GM12878 (cell line): ENCODE results near the gene TNRC6B. TPM values are rescaled to one million over a fixed set of nuclear protein-coding genes. Genes with fewer than 3 reads are reported as not detected.

Experiments used
- ATAC-seq: fragments of 200-7000 bp; cut with Tn5 transposase; 3 replicates; pipeline ENCODE4 v1.9.1; 2020; ENCODE audit warnings: mild to moderate bottlenecking, moderate library complexity
- BruUV-seq: library from RNA; stranded (reverse); fragments of 400-500 nt; replicated peaks from 2 replicates; lab custom pipeline; 2021; lab: Mats Ljungman, UMichigan
- CTCF ChIA-PET: fragments of 300-600 bp; sonication (Branson Sonifier 250); formaldehyde crosslinking; extraction: SDS; loops from one replicate; lab custom pipeline; 2021; ENCODE audit warnings: inconsistent platforms; lab: Yijun Ruan, JAX
- POLR2A ChIA-PET: fragments of 350-600 bp; formaldehyde crosslinking; extraction: SDS; loops from one replicate; lab custom pipeline; 2021; ENCODE audit warnings: inconsistent platforms; lab: Charles Lee
- RAD21 ChIA-PET: fragments of 300-600 bp; sonication (Branson Sonifier 250); formaldehyde crosslinking; loops from one replicate; lab custom pipeline; 2023; ENCODE audit warnings: antibody characterized with exemption; ENCODE audit not compliant: unreplicated experiment; lab: Charles Lee
- SMC1A ChIA-PET: fragments of 300-600 bp; sonication (Branson Sonifier 250); formaldehyde crosslinking; loops from one replicate; lab custom pipeline; 2023; ENCODE audit not compliant: unreplicated experiment, uncharacterized antibody; lab: Charles Lee
- DNase-seq: peaks from one replicate; pipeline ENCODE4 v3.0.0-alpha.2; 2011; ENCODE audit warnings: low read depth, low spot score
- FAIRE-seq: peaks from 3 replicates; lab custom pipeline; 2011; peaks lifted over from hg19 to GRCh38; lab: Jason Lieb, UNC
- H2AFZ ChIP-seq: 2 replicates; pipeline ENCODE4 v1.6.0; 2011; ENCODE audit warnings: low read depth, low read length, control low read depth; ENCODE audit not compliant: control insufficient read depth
- H3K27ac ChIP-seq: 2 replicates; pipeline ENCODE4 v1.5.1; 2011; ENCODE audit warnings: control low read depth; ENCODE audit not compliant: control insufficient read depth, insufficient read depth
- H3K27me3 ChIP-seq, 2 experiments: replicated peaks in 1 of 2; 2 replicates each; pipeline versions ENCODE4 v1.6.0 to v1.6.1; 2011; ENCODE audit warnings: low read length in 1 of 2; ENCODE audit not compliant: control insufficient read depth in 2 of 2, insufficient read depth in 2 of 2
- H3K36me3 ChIP-seq, 2 experiments: 2 replicates each; pipeline ENCODE4 v1.5.1; 2011; ENCODE audit warnings: low read length in 1 of 2; ENCODE audit not compliant: control insufficient read depth in 2 of 2, insufficient read depth in 2 of 2
- H3K4me1 ChIP-seq: 2 replicates; pipeline ENCODE4 v1.6.1; 2011; ENCODE audit warnings: mild to moderate bottlenecking, low read length, moderate library complexity, mixed read lengths; ENCODE audit not compliant: control insufficient read depth, insufficient read depth
- H3K4me2 ChIP-seq: 2 replicates; pipeline ENCODE4 v1.6.0; 2011; ENCODE audit warnings: control low read depth; ENCODE audit not compliant: control insufficient read depth, insufficient read depth
- H3K4me3 ChIP-seq: fragments of 200-600 bp; sonication (generic); 2 replicates; pipeline ENCODE4 v1.5.1; 2016
- H3K79me2 ChIP-seq: 2 replicates; pipeline ENCODE4 v1.6.0; 2011; ENCODE audit warnings: low read length; ENCODE audit not compliant: control insufficient read depth, insufficient read depth
- H3K9ac ChIP-seq: 2 replicates; pipeline ENCODE4 v1.8.0; 2011; ENCODE audit warnings: low read length, control low read depth, mixed read lengths; ENCODE audit not compliant: control insufficient read depth, insufficient read depth
- H3K9me3 ChIP-seq: replicated peaks from 3 replicates; pipeline ENCODE4 v1.5.1; 2011; ENCODE audit warnings: mild to moderate bottlenecking, low read length; ENCODE audit not compliant: control insufficient read depth, insufficient read depth
- H4K20me1 ChIP-seq: 2 replicates; pipeline ENCODE4 v1.6.0; 2011; ENCODE audit not compliant: control insufficient read depth, insufficient read depth
- KLF5 ChIP-seq: fragments of 450-650 bp; IDR thresholded peaks from 2 replicates; pipeline ENCODE4 v1.6.1; 2014; ENCODE audit warnings: mild to moderate bottlenecking; ENCODE audit not compliant: partially characterized antibody
- MYC ChIP-seq: IDR thresholded peaks from 2 replicates; pipeline ENCODE4 v1.6.1; 2011; ENCODE audit warnings: mild to moderate bottlenecking, low read length, moderate library complexity, inconsistent platforms; ENCODE audit not compliant: insufficient read depth, insufficient replicate concordance, insufficient read length, severe bottlenecking
- RBBP5 ChIP-seq: fragments of 200-600 bp; sonication (generic); conservative IDR thresholded peaks from 2 replicates; pipeline ENCODE4 v1.6.1; 2016
- RFX5 ChIP-seq: IDR thresholded peaks from 2 replicates; pipeline ENCODE4 v1.6.1; 2011; ENCODE audit warnings: low read depth, low read length, improper control_type of control experiment
- SMARCA5 ChIP-seq: fragments of 450-650 bp; IDR thresholded peaks from 2 replicates; pipeline ENCODE4 v1.6.1; 2017; ENCODE audit warnings: mild to moderate bottlenecking
- STAT1 ChIP-seq: fragments of 450-650 bp; conservative IDR thresholded peaks from 2 replicates; pipeline ENCODE4 v1.6.1; 2014; ENCODE audit warnings: antibody characterized with exemption, mild to moderate bottlenecking
- ZSCAN29 ChIP-seq: fragments of 450-650 bp; IDR thresholded peaks from 2 replicates; pipeline ENCODE4 v1.6.1; 2017; ENCODE audit warnings: mild to moderate bottlenecking, moderate library complexity
- WGBS: methylation state at CpG from one replicate; pipeline ENCODE4 v1.1.6; 2016; ENCODE audit warnings: low lambda C conversion rate; ENCODE audit not compliant: insufficient replicate concordance, insufficient coverage; ENCODE audit errors: missing lambda C conversion rate; 5-methylcytosine and 5-hydroxymethylcytosine counted together
- in situ Hi-C: fragments of 300-500 bp; cut with MboI; formaldehyde crosslinking; loops from 9 replicates; pipeline ENCODE4 v1.14.3; 2018; ENCODE audit warnings: mixed read lengths
- intact Hi-C: fragments of 100-400 bp; cut with micrococcal nuclease; formaldehyde crosslinking; loops from one replicate; pipeline ENCODE4 v1.14.2; 2022; ENCODE audit not compliant: unreplicated experiment
- polyA plus RNA-seq, 11 experiments: library from polyadenylated mRNA; depleted of rRNA in 4 of 11; unstranded in 6 of 11; stranded (reverse) in 5 of 11; fragments of >200 nt; fragmentation: Nextera tagmentation in 4 of 11; fragmentation: Illumina TruSeq in 1 of 11; extraction: Ambion mirVana in 4 of 11; extraction: Trizol in 1 of 11; gene quantifications; 1 replicate in 1 of 11; 2 replicates in 10 of 11; pipeline versions ENCODE4 v1.2.1 to v1.2.3, GENCODE V29; 2011 to 2016; ENCODE audit warnings: inconsistent platforms in 2 of 11, missing spikeins in 2 of 11, low read depth in 1 of 11
- total RNA-seq, 4 experiments: library from RNA; depleted of rRNA in 3 of 4; stranded (reverse); fragments of >200 nt in 3 of 4; fragmentation: Illumina TruSeq in 1 of 4; extraction: Trizol in 1 of 4; gene quantifications; 2 replicates each; pipeline versions ENCODE4 v1.2.1 to v1.2.3, GENCODE V29; 2013 to 2021
- TF ChIP-seq, protein P1 (sequence below): IDR thresholded peaks from 2 replicates; pipeline ENCODE4 v1.6.1; 2012; ENCODE audit warnings: low read depth, low read length, improper control_type of control experiment

TNRC6B gene
- total and polyA plus RNA-seq, 10 of the 15 experiments (the other 5 are each of a cell fraction or from before 2014, with no cell fraction given) = 3.6 to 32.8 (median 16.4) TPM

GRCh38 chr22:40231618-40232313 lies 54.0 kb downstream of the TNRC6B start:
- H2AFZ ChIP-seq = no peak overlapping the region
- RAD21 ChIA-PET = no interaction called here
- FAIRE-seq (no peak), DNase-seq (no peak), ATAC-seq (no peak)
- SMC1A ChIA-PET = interaction anchor here (0.9 to 1.0 kb wide), 2 partner anchors 11 to 18 kb away, joined by 3 to 5 read pairs; no protein-coding TSS in a partner anchor
- no TSS peak for BruUV-seq
- H3K9me3 ChIP-seq = no peaks in the 10 kb centered on the region
- no peaks in the 10 kb centered on the region for H3K27me3 ChIP-seq
- H3K4me3 ChIP-seq = no peak overlapping the region
- no peak overlapping the region for H3K9ac ChIP-seq
- H3K36me3 ChIP-seq = peaks cover 0 to 7% of the 10 kb centered on the region in 2 experiments; a peak in 2 of 4 replicates
- peaks cover 2% of the 10 kb centered on the region for H3K79me2 ChIP-seq
- H4K20me1 ChIP-seq = no peaks in the 10 kb centered on the region
- no peak overlapping the region for H3K27ac ChIP-seq
- CTCF ChIA-PET = no interaction called here
- H3K4me1 ChIP-seq = no peaks in the 10 kb centered on the region
- POLR2A ChIA-PET = no interaction called here
- in situ Hi-C loops (no loop called here), intact Hi-C loops (no loop called here)
- WGBS = 97% methylated on average over 6 of the region's 6 CpGs
- no peak overlapping the region for H3K4me2 ChIP-seq
- TF ChIP-seq SMARCA5 (no peak), RBBP5 (no peak), RFX5 (no peak), ZSCAN29 (no peak), KLF5 (no peak), STAT1 (no peak), MYC (no peak)
- TF ChIP-seq, protein P1, sequence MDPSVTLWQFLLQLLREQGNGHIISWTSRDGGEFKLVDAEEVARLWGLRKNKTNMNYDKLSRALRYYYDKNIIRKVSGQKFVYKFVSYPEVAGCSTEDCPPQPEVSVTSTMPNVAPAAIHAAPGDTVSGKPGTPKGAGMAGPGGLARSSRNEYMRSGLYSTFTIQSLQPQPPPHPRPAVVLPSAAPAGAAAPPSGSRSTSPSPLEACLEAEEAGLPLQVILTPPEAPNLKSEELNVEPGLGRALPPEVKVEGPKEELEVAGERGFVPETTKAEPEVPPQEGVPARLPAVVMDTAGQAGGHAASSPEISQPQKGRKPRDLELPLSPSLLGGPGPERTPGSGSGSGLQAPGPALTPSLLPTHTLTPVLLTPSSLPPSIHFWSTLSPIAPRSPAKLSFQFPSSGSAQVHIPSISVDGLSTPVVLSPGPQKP = no peak
